ELF-1 (cell line): ENCODE data around the gene SLC46A1.

ENCODE experiments used
- DNase-seq: peaks from one replicate; pipeline ENCODE4 v3.0.0-alpha.2; 2016; ENCODE audit warnings: low read depth, low spot score

SLC46A1 gene

GRCh38 chr17:28404461-28404811, 1.6 kb downstream of the SLC46A1 start:
- DNase-seq = no peak

DNA sequence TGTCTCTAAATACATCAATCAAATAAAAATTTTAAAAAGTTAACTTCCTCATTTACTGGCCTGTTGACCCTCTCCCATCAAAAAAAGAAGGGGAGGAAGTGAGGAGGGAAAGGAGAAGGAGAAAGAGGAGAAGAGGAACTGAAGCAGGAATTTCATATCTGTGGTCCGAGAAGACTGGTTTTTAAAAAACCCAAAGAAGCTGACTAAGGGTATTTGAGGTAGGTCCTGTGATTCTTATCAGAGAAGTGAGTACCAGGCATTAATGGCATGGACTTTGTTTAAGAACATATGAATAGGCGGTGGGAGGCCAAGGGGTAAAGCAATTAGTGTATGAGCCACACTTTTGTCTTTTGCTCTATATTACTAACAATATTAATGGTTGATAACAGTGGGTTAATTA, 2.0 kb downstream of the SLC46A1 start:
- DNase-seq = no peak

GRCh38 chr17:28402844-28403243, 3.2 kb downstream of the SLC46A1 start:
- no peak for DNase-seq

DNA sequence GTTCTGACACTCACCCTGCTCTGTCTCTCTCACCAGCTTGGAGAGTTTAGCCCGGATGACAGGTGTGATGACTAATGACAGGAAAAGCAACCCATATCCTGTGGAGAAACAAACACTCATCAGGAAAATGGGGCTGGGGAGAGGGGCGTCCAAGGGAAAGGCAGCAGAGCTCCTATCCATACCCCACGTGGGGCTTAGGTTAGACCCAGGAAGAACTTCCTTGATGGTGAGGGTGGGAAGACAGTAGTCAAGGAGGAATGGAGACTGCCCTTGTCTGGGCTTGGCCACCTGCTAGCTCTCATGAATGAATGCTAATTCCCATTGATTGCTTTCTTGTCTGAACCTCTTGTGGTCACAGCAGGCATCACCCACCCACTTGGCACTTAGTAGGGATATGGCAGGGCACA, 3.8 kb downstream of the SLC46A1 start:
- DNase-seq = peak; percentile 54

DNA sequence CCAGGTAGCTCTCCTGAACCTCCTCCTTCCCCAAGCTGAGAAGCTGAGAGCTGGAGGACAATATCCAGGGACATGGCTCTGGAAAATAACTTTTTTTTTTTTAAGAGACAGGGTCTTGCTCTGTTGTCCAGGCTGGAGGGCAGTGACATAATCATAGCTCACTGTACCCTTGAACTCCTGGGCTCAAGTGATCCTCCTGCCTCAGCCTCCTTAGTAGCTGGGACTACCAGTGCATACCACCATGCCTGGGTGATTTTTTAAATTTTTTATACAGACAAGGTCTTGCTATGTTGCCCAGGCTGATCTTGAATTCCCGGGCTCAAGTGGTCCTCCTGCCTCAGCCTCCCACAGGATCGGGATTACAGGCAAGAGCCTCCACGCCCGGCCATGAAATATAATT, 6.2 kb downstream of the SLC46A1 start:
- no peak for DNase-seq

- no peak for DNase-seq
Measured at GRCh38 chr17:28398280-28398981, 7.6 kb downstream of the SLC46A1 start.

- DNase-seq = no peak
Measured at GRCh38 chr17:28397687-28398279, 8.2 kb downstream of the SLC46A1 start.

DNA sequence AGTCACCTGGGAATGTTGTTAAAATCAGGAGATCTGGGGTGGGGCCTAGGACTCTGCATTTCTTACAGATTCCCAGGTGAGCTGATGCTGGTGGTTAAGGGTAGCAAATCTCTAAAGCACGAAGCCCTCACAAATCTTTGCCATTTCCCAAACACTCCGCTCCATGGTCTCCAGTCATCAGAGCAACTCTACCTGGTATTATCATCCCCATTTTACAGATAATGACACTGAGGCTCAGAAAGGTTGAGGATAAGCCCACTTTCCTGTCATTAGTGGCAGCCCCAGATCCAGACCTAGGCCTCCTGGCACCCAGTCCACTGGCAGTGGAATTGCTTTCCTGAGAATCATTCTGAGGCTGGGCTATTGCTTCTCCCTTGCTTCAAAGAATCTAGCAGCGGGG, 8.7 kb downstream of the SLC46A1 start:
- no peak for DNase-seq

DNA sequence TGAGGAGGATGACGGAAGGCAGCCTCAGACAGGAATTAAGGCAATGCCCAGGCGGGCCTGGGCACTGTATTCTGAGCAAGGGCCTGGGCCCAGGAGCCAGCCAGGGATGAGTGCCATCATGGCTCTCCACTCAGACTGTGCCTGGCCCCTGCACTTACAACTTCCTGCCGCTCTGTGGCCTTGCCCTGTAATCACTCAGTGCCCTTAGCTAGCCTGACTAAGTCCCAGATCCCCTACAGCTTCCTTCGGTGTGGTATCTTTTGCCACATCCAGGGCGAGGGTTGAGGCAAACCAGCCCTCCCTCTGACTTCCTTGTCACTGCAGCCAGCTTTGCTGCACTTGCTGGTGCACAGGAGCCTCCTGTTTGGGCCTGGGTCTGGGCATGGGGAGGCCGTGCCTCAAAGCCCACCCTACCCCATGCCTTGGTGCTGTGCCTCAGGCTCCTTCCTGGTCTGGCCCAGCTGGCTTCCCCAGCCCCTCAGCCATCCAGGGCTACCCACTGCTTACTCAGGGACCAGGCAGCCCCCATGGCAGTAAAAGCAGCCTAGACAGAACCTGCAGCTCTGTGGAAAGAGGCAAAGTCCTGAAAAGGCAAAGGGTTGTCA, 9.3 kb downstream of the SLC46A1 start:
- DNase-seq = no peak

DNA sequence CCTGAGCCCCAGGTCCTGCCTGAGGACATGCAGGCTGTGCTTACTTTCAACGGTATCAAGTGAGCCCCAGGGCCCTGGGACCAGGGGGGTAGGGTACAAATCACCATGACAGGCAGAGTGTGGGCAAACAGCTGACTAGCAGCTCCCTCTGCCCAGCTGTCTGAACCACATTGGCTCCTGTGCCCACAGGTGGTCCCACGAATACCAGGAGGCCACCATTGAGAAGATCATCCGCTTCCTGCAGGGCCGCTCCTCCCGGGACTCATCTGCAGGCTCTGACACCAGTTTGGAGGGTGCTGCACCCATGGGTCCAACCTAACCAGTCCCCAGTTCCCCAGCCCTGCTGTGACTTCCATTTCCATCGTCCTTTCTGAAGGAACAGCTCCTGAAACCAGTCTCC, 10.0 kb downstream of the SLC46A1 start:
- DNase-seq = no peak

GRCh38 chr17:28395426-28395825, 10.6 kb downstream of the SLC46A1 start:
- no peak for DNase-seq

DNA sequence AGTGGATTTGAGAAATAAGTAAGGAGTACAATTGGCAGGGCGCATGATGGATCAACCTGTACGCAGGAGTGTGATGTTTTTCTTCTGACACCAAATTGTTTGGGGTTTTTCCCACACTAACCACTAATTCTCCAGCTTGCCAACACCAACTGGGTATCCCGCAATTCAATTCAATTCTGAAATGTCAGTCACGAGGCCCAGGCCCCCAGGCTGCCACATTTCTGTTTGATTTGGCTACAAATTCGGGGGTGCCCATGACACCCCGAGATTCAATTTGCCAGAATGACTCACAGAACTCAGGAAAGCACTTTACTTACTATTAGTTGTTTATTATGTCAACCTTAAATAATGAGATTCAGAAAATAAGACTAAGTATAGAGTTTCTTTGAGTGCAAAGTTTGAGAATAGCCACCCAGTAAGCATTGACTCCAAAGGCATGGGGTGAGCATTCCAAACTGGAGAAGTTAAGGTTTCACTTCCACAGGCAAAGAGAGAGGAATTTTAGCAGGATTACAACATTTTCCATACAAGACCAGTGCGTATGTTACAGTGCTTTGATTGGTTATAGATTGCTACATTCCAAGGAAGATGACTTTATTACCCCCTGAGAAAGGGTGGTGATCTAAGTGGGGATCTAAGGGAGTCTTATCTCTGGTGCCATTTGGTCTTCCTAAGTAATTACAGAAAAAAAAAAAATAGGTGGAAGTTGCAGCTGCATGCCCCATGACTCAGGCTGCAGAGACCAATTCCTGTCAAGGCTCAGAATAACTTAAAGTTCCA, 11.5 kb downstream of the SLC46A1 start:
- DNase-seq = no peak

DNA sequence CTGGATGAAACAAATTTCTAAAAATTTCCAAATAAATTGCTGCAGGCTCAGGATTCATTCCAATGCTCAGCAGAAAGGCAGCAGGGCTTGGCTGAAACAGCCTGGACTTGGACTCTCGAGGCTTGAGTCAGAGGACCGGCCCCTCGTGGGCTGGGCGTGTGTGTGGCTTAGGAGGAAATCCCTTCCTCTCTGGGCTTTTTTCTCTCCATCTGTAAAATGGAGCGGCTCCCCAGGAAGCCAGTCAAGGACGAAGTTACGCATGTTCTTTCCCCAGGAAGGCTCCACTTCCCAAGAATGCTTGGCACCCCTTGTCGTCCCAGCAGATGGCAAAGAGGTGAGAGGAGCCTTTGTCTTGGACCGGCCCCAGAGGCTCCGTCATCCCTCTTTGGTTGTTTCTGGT, 13.5 kb downstream of the SLC46A1 start:
- no peak for DNase-seq

DNA sequence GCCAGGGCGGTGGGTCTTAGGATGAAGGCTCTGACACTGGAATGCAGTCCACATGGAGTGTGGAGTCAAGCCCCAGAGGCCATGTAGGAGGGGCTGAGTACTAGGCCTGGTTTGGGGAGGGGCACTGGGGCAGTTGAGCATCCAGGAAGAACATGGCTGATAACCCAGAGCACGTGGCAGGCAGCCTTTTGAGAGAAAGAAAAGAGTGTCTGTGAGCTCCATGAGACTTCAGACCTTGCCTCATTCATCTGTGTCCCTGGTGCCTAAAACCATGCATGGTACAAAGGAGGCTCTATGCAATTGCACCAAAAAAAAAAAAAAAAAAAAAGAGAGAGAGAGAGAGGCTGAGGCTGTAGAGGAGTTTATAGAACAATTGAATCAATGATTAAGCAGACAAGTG, 14.6 kb downstream of the SLC46A1 start:
- no peak for DNase-seq

DNA sequence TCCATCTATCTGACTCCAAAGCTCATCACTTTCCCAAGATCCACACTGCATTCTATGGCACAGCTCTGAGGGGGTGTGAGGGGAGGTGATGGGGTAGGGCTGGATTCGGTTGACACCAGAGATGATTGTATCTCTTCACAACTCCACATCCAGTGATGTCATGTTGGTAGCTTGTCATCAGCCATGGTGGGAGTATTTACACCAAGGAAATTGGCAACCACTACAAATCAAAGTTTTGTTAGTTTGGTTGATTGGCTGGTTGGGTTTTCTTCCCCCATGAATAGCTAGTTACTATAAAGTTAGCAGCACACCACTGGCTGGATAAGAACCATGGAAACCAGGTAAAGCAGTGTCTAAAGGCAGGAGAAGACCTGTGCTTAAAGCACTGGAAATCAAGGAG, 15.0 kb downstream of the SLC46A1 start:
- DNase-seq = no peak

DNA sequence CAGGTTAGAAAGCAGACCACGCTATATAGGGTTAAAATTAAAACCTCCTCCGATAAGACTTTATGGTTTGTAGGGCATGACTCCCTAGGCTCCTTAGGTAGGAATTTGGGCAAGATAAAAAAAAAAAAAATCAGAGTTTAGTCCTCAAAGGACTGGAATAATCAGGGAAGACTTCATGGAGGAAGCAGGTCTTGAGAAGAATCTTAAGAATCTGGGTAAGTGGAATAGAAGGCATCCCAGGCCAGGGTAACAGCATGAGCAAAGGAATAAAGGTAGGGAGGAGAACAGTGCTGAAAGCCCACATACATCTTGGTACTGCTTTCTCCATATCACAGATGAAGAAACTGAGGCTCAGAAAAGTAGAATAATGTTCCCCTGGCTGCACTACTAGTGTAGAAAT, 15.4 kb downstream of the SLC46A1 start:
- DNase-seq = no peak

GRCh38 chr17:28390141-28390540, 15.9 kb downstream of the SLC46A1 start:
- no peak for DNase-seq

GRCh38 chr17:28388106-28388505, 17.9 kb downstream of the SLC46A1 start:
- DNase-seq = no peak

- DNase-seq = no peak
Measured at GRCh38 chr17:28386391-28386790, 19.6 kb downstream of the SLC46A1 start.

DNA sequence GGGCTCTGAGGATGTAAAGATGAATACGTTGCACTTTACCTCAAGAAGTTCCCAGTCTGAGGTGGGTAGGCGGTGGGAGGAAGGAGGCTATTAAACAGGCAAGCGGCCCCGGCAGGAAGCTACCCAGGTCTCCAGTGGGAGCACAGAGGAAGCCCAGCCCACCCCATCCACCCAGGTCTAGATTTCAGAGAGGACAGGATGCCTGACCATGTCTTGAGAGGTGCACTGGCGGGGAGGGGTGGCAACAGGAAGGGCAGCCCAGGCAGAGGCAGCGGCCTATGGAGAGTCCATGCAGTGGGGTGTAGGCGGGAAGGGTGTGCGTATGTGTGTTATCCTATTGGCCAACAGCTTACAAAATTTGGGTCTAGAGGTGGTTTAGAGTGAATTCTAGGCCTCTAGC, 20.6 kb downstream of the SLC46A1 start:
- DNase-seq = no peak

GRCh38 chr17:28385037-28385400, 21.0 kb downstream of the SLC46A1 start:
- no peak for DNase-seq

DNA sequence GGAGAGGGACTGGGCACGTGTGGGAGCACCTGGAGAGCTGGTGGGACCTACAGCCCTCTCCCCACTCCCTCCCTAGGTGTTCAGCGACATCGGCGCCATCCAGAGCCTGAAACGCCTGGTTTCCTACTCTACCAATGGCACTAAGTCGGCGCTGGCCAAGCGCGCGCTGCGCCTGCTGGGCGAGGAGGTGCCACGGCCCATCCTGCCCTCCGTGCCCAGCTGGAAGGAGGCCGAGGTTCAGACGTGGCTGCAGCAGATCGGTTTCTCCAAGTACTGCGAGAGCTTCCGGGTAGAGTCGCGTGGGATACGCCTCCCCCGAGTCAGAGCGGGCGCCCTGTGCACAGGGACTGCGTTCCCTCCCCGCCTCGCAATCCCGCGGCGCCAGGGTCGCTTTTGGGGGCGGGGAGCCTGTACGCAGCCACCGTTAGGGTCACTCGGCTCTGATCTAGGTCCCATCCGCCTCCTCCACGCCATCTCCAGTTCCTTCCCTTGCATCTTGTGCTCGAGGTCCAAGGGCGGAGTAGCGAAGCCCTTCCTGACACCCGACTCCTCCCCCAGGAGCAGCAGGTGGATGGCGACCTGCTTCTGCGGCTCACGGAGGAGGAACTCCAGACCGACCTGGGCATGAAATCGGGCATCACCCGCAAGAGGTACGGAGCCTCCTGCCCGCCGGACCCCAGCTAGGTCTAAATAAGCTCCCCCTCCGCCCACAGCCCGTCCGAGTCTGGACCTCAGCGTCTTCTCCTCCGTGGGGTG, 21.6 kb downstream of the SLC46A1 start:
- DNase-seq = no peak
